HL-60/S4 treated with phorbol 12-myristate 13-acetate at 8.2 ng/mL for 4 days and 3 days (cell line): ENCODE results near the gene MTMR2.

Experiments
- in situ Hi-C: fragments of 300-500 bp; cut with MboI; formaldehyde crosslinking; loops from 2 replicates; pipeline ENCODE4 v1.15.0; 2022; ENCODE audit warnings: low sequenced_read_pairs

MTMR2 gene

DNA sequence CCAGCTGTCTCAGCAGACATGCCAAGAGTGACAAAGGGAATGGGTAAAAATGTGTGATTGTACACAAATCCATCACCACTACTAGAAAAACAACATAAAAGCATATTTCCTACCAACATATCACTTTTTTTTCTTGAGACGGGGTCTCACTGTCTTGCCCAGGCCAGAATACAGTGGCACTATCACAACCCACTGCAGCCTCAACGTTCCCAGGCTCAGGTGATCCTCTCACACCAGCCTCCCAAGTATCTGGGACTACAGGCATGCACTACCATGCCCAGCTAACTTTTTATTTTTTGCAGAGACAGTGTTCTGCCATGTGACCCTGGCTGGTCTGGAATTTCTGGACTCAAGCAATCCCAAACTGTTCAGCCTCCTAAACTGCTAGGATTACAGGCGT lies 5.2 kb downstream of the MTMR2 start:
- in situ Hi-C loops, result no loop called here

DNA sequence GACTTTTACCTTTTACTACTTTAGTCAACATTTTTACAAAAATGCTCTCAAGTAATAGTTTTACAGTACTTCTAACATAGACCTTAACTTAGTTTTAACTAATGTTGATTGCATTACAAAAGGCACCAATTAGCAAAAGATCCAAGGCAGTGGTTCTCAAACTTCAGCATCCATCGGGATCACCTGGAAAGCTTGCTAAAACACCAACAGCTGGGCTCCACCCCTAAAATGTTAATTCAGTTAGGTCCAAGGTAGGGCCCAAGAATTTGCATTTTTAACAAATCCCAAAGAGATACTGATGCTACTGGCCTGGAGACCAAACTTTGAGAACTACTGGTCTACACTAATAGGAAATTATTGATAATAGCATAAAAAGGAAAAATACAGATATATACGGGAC lies 5.9 kb downstream of the MTMR2 start:
- in situ Hi-C loops, result no loop called here

DNA sequence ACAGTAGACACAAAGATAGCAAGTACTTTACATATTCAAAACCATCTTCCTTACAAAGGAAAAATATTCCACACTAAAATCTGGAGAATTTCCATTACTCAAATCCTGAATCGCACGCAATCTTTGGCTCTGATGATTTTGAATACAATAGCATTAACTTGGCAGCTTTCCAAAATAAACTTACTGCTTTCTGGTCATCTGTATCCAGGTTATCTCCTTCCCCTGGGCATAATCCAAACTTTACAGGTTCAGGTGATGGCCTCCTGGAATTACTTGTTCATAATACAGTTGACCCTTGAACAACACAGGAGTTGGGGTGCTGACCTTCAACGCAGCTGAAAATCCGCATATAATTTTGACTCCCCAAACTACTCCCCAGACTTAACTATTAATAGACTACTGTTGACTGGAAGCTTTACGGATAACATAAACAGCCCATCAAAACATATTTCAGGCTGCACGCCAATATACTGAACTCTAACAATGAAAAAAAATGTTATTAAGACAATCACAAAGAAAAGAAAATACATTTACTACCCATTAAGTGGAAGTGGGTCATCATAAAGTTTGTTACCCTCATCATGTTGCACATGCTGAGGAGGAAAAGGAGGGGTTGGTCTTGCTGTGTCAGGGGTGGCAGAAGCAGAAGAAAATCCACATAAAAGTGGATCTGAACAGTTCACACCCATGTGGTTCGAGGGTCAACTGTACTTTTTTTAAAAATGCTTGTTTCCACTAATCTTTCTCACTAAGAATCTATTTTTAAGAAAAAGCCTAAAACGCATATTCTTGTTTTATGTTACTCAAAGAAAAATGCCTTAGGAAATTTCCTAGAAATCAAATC lies 6.5 kb downstream of the MTMR2 start:
- in situ Hi-C loops, result no loop called here

DNA sequence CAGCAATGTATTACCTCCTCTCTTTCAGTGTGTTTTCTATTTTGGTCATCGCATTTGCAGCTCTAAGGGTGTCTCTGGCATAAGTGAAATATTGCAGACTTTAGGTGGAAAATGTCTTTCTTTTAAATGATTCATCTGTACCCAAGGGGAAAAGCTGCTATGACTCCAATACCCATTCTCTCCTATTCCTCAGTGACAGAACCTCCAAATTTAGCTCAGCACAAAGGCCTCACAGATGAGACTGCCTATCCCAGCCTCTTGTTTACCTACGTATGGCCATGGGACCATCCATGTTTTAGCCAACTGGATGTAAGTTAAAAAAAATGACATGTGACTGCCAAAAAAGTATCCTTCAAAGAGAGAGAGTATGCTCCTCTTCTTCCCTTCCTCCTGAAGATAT lies 7.9 kb downstream of the MTMR2 start:
- in situ Hi-C loops, result no loop called here

DNA sequence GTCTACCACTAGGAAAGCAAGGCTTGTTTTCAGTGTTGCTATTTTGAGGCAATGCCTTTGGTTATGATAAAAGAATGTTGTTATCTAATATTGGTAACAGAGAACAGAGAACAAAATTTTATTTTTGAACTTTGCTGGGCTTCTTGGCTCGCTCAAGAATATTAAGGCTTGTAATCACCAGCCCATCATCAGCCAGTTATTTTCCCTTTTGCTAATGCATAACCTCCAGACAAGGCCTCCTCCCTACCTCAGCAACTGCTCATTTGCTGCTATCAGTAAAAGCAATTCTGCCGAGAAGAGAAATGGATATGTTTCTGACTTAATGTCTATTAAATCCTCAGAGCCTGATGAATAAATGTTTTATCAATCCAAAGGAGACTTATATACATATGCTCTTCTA lies 8.9 kb downstream of the MTMR2 start:
- in situ Hi-C loops, result no loop called here

DNA sequence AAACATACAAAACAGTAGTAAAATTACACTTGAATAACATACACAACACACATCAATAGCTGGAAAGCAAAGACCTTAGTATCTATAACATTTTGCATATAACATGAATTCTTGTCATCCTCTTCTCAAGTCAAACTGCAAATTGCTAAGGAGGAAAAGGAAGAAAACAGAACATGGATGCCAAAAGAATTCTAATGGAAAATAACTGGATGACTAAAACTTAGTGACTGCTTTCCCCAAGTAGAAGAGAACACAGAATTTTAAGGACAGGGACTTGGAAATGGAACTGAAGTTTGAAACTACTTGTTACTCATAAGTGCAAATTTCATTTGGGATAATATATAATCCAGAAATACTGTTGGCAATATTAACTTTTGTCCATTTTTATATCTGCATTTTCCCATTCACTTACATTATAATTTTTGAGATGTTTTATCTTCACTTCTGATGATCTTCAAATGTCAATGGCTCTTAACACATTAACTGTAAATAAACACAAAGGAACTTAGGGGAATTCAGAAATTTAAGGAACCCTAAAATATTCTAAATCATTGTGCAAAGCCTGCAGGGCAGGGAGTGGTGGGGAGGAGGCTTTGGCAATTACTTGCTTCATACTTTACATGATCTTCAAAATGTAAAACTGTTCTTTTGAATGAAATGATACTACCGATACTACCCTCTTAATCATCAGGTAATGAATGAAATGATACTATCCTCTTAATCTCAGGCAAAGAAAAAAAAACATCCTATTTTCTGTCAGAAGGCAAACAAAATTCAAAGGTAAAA lies 9.9 kb downstream of the MTMR2 start:
- in situ Hi-C loops, result no loop called here

DNA sequence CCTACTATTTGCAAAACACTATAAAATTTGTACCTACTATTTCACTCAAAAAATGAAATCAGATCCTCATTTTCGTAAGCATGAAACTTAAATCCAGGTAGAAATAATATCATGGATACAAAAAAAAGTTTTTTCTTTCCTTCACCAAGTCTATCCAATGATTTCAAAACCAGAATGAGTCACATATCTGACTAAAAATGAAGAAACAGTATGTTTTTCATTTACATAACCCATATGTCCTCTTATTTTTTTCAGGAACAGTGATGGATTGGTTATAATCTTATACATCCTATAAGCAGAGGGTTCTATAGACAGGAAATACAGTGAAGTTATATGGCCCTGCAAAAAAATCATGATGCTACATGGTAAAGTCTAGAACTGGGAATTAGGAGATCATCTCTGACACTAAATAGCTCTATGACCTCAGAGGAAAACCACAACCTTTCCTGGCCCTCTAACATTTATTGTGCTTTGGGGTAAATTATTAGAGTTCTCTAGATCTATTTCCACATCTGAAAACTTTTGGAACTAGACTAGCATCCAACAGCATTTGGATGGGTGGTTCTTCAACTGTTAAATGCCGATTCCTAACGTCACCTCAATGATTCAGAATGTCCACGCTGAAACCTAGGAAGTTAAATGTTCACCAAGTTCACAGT lies 10.9 kb downstream of the MTMR2 start:
- in situ Hi-C loops, result no loop called here

DNA sequence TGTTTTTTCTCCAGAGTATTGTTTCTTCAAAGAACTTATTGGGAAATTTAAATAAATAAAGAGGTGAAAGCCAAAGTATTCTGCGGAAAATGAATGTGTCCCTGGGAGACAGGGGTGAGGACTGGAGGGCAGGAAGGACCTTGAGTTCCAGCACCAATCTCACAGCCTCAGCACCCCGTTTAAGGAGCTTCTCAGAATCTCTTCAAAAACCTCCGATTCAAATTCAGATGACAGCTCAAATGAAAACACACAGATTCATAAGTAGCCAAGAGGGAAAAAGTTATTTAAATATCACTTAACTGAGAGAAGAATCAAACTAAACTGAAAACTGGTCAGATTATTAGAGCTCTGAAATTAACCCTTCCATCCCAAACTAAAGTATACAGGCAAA lies 12.5 kb downstream of the MTMR2 start:
- in situ Hi-C loops, result no loop called here

DNA sequence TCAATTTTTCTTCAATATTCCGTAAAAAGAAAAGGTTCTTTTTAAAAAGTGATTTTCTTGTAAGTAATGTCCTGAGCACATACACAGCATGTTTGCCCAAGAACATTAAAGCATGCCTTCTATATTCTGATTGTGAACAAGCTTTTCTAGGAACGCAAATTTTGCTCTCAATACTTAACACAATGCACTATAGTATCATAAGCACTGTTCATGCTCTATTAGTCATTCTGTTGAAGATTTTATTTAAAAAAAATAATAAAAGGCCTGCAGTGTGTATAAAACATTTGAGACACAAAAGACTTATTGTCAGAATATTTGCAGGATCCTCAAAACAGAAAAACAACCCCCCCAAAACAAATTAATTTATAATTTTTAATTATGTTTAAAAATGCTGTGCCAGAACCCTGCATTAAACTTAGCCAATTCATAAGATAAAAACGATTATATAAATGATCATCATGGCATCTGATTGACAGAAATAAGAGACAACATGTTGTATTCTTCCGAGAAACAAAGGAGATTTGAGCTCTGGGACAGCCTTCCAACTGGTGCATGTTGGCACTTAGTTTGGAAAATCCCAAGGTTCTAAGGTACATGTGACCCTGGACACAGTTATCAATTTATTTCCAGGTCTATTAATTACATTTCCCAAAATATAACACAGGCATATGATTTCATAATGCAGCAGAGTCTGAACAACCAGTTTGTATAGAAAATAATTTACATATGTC lies 13.1 kb downstream of the MTMR2 start:
- in situ Hi-C loops, result no loop called here

DNA sequence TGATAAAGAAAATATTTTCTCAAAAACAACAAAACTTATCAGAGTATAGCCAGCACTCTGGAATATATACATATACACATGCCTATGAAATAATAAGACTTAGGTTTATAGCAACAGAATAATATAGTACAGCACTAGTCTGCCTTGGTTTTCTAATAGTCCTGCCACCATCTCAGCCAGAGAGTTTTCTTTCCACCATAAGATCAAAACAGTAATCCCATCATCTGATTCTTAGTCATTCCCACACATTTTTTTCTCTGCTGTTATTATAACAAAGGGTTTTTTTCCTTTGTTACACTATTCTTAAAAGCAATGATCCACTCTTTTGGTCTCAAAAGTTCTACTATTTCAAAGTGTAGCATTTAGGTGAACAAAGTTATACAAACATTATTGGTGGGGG lies 15.1 kb downstream of the MTMR2 start:
- in situ Hi-C loops, result no loop called here

DNA sequence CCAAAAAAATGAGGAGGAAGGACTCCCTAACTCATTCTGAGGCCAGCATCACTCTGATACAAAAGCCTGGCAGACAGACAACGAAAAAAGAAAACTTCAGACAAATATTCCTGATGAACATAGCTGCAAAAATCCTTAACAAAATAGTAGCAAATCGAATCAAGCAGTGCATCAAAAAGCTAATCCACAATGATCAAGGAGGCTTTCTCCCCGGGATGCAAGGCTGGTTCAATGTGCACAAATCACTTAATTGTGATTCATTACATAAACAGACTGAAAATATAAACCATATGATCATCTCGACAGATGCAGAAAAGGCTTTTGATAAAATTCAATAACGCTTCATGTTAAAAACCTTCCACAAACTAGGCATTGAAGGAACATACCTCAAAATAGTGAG lies 16.4 kb downstream of the MTMR2 start:
- in situ Hi-C loops, result no loop called here

DNA sequence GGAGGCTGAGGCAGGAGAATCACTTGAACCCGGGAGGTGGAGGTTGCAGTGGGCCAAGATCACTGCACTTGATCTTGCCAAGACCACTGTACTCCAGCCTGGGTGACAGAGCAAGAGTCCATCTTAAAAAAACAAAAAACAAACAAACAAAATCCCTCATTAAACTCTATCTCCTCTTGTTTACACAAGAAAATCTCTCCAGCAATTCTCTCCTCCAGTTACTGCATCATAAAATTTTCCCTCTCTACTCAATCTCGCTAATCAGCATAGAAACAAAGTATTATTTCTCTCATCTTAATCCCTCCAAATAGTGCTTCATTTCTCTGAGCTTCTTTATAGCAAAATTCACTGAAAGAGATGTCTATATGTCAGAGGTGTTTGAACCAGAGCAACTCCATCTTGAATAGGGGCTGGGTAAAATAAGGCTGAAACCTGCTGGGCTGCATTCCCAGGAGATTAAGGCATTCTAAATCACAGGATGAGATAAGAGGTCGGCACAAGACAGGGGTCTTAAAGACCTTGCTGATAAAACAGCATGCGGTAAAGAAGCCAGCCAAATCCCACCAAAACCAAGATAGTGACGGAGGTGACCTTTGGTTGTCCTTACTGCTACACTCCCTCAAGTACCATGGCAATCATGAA lies 19.8 kb downstream of the MTMR2 start:
- in situ Hi-C loops, result no loop called here

DNA sequence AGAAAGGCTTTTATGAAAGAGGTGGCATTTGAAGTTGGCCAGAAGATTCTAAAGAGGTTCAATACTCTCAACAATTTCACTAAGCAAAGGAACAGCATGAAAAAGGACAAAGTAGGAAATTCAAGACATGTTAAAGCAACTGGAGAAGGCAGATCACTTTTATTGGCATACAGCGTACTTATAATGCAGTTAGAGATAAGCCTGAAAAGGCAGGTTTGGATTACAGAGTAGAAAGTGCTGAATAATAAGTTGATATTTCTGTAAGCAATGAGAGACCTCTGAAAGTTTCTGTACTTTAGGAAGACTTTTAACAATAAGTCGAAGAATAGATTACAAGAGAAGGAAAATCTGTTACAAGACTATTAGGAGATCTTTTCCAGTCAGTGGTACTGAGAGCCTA lies 25.1 kb downstream of the MTMR2 start:
- in situ Hi-C loops, result no loop called here

DNA sequence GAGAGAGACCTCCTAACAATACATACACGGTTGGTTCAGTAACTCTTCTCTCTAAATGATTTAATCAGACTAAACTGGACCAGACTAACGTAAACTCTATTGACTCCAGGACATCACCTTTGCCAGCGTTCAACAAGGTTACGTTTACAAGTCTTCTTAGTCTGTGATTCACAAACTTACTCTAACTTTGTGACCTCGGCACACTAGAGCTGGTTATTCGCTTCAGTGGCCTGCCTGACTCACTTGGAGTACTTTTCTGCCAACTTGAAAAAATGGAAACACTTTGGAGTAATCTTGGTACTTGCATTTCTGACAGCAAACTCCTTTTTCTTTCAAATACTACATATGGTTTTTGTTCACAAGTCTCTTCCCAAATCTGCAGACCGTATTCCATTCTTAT lies 26.2 kb downstream of the MTMR2 start:
- in situ Hi-C loops, result no loop called here

DNA sequence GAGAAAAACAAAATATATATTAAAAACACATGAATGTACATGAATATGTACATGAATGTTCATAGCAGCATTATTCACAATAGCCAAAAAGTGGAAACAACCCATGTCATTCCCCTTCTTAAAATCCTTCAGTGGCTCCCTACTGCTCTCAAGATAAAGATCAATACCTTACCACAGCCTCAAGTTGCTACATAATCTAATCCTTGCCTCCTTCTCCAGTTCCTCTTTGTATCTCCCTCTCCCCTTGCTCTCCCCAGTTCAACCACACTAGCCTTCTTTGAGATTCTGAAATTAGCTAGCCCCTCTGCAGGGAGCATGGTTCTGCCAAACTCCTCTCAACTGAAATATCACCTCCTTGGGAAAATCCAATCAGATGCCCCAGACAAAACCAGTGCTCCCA lies 28.1 kb downstream of the MTMR2 start:
- in situ Hi-C loops, result no loop called here

DNA sequence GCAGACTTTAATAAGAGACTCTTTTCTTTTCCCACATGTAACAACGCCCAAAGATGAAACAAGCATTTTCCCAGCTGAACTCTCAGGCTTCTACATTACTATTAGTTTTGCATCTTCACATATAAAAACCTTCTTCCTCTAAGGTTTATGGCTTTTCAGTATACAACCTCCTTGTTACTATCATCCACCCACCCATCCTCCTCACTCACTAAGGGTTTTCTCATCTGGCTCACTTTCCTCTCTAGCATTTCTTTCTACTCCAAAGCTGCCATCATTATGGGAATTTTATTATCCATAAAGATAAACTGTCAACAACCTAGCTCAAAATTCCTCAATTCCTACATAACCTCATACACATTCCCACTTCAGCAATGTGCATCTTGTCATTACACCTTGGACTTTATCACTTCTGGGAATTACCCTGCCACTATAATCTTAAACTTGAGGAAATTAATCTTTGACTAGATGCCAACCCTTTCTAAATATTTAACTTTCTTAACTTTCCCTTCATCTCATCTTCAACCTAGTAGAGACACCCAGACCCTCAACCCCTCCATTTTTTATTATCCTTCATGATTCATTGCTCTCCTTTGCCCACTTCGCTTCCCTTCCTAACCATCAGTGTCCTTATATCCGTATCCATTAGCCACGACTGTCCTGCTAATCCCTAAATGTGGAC lies 30.9 kb downstream of the MTMR2 start:
- in situ Hi-C loops, result no loop called here

DNA sequence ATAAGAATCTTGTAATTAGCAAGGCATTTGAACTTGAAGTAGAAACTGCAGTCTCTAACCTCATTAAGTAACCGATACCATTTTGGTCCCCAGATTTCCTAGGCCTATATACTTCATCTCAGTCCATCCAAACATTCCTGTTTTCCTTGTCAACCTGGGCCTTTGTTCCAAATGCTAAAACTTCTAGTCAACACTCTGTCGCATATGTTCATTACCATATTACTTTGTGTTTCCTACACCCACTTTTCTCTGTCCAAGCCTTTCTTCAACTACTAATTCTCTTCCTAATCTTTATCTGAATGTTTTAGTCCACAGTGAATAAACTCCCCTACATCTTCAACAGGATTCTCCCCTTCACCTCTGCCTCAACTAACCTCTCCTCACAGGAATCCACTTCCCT lies 31.4 kb downstream of the MTMR2 start:
- in situ Hi-C loops, result no loop called here

DNA sequence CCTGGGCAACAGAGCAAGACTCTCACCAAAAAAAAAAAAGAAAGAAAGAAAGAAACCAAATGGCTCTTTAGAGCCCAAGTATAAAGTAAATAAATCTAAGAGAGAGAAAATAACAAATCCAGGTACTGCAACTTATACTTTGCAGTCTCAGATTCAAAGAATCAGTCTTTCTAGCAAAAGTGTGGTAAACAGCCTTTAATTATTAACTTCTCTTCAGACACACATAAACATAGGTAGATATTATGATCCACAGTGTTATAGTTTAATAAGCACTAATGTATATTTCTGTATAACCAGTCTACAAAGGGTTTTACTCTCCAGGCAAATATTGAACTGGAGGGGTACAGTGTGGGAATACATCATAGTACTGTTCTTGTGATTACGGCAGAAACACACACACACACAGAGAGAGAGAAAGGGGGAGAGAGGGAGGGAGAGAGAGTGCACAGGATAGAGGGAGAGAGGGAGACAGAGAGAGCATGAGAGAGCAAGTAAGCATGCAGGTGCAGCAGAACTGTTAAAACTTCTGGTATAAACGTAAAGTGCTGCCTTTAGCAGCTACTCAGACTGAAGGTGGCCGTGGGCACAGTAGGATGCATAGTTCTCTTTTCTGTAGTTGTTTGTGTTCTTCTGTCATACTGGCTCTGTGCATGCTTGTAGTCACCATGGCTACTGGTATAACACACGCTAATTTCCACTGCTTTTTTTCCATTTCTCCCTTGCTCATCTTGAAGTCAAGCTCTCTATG lies 32.3 kb downstream of the MTMR2 start:
- in situ Hi-C loops, result no loop called here

DNA sequence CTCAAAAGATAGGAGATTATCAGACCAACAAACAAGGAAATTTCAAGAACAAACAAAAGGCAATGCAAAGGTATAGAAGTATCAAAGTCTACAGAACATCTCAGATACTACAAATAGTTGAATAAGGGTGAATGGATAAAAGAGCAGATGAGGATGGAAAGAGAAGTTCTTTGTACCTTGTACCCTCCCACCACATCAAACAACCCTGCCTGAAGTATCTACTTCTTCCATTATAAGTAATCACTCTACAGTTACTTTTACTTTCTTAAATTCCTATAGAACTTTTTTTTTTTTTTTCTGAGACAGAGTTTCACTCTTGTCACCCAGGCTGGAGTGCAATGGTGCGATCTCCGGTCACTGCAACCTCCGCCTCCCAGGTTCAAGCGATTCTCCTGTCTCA lies 35.1 kb downstream of the MTMR2 start:
- in situ Hi-C loops, result no loop called here
